AG04450 (cell line): ENCODE measurements around the gene SHISA4. TPM values are rescaled to one million over a fixed set of nuclear protein-coding genes. Genes with fewer than 3 reads are reported as not detected.
"Not testable (repeated sequence)": the region's sequence is repeated elsewhere in the genome, so short reads cannot be mapped to it uniquely, and the experiment has no call there.

Source experiments
- CTCF ChIA-PET: fragments of 300-600, 350-600 bp; formaldehyde crosslinking; extraction: SDS; loops from one replicate; lab custom pipeline; 2022; ENCODE audit warnings: antibody characterized with exemption, inconsistent platforms; lab: Charles Lee
- POLR2A ChIA-PET: fragments of 350-600 bp; formaldehyde crosslinking; extraction: SDS; loops from one replicate; lab custom pipeline; 2021; ENCODE audit warnings: antibody characterized with exemption, inconsistent platforms; lab: Yijun Ruan, JAX
- DNase-seq: peaks from one replicate; pipeline ENCODE4 v3.0.0-alpha.2; 2011; ENCODE audit warnings: low read depth, low spot score
- H3K27ac ChIP-seq: one replicate; pipeline ENCODE4 v1.5.1; 2012; ENCODE audit warnings: low read depth, low read length, control low read depth
- H3K27me3 ChIP-seq: one replicate; pipeline ENCODE4 v1.6.0; 2012; ENCODE audit warnings: low read length; ENCODE audit not compliant: control insufficient read depth, insufficient read depth
- H3K4me3 ChIP-seq: 2 replicates; pipeline ENCODE4 v1.5.1; 2011; ENCODE audit warnings: mild to moderate bottlenecking, low read depth, low read length, control low read depth
- H3K9me3 ChIP-seq: 2 replicates; pipeline ENCODE4 v1.5.1; 2012; ENCODE audit warnings: low read length; ENCODE audit not compliant: control insufficient read depth, insufficient read depth
- polyA plus RNA-seq: library from polyadenylated mRNA; depleted of rRNA; stranded (reverse); fragments of >200 nt; gene quantifications from 2 replicates; pipeline ENCODE4 v1.2.3, GENCODE V29; 2011
- TF ChIP-seq, protein P1 (sequence below): IDR thresholded peaks from 2 replicates; pipeline ENCODE4 v1.5.1; 2011; ENCODE audit warnings: low read depth, low read length, control low read depth, inconsistent platforms

The SHISA4 gene
- polyA plus RNA-seq, 1 experiment: 24.4 TPM

DNA sequence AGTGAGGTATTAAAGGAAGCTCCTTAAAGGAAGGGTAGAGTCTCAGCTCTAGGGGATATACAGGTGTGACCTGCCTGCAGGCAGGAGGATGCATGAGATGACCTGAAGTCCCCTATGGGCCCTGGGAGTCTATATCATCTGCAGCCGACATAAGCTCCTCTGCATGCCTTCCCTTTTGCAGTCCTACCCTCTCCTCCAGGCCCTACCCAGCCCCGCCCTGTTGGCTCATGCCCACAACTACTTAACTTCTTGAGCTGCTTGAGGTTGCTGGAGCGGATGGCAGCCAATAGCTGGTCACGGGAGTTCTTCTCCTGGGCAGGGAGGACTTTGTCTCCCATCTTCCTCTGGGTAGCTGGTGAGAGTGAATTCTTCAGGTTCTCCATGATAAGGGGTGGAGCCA is 10.3 kb downstream of the SHISA4 start:
- Histone ChIP-seq H3K27me3 (no peaks in the 10 kb centered on the region), H3K27ac (no peak overlapping the region), H3K9me3 (no peaks in the 10 kb centered on the region), H3K4me3 (no peak overlapping the region)
- DNase-seq: no peak
- TF ChIP-seq, protein P1, sequence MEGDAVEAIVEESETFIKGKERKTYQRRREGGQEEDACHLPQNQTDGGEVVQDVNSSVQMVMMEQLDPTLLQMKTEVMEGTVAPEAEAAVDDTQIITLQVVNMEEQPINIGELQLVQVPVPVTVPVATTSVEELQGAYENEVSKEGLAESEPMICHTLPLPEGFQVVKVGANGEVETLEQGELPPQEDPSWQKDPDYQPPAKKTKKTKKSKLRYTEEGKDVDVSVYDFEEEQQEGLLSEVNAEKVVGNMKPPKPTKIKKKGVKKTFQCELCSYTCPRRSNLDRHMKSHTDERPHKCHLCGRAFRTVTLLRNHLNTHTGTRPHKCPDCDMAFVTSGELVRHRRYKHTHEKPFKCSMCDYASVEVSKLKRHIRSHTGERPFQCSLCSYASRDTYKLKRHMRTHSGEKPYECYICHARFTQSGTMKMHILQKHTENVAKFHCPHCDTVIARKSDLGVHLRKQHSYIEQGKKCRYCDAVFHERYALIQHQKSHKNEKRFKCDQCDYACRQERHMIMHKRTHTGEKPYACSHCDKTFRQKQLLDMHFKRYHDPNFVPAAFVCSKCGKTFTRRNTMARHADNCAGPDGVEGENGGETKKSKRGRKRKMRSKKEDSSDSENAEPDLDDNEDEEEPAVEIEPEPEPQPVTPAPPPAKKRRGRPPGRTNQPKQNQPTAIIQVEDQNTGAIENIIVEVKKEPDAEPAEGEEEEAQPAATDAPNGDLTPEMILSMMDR: no peak
- ChIA-PET CTCF (interaction anchor here (0.6 to 9.3 kb wide), 3 partner anchors 45 to 376 kb away, joined by 4 to 225 read pairs (median 90); partner anchors contain the start of gene LMOD1), POLR2A (no interaction called here)

DNA sequence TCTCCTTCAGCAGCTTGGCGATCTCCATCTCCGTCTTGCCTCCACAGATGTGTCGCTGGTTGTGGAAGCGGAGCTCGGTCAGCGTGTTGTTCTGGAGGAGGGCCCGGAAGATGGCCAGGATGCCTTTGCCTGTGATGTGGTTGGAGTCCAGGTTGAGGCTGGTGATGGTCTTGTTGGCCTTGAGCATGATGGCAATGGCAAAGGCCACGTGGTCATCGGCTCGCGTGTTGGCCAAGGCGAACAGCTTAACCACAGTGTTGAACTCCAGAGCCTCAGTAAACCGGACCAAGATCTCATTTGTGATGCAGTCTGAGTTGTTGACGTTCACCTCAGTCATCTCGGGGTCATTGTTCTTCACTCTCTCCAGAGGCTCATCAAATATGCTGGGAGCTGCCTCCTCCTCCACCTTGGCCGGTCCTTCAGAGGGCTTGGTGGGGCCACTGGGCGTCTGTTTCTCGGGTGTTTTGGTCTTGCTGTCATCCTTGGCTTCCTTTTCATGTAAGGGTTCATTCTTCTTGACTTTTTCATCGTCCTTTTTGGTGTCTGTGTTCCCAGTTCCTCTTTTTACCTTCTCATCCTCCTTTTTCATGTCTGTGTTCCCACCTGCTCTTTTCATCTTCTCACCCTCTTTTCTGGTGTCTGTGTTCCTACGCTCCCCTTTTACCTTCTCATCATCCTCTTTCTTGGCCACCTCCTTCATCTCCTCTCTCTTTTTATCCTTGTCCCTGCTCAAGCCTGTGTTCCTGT is 11.2 kb downstream of the SHISA4 start:
- TF ChIP-seq, protein P1: no peak
- ChIA-PET POLR2A (no interaction called here), CTCF (interaction anchor here (0.6 to 9.3 kb wide), 4 partner anchors 44 to 376 kb away, joined by 4 to 225 read pairs (median 50); partner anchors contain the start of gene LMOD1)
- H3K9me3 ChIP-seq: no peaks in the 10 kb centered on the region
- DNase-seq: no peak
- no peak overlapping the region for H3K4me3 ChIP-seq
- no peaks in the 10 kb centered on the region for H3K27me3 ChIP-seq
- H3K27ac ChIP-seq: no peak overlapping the region

DNA sequence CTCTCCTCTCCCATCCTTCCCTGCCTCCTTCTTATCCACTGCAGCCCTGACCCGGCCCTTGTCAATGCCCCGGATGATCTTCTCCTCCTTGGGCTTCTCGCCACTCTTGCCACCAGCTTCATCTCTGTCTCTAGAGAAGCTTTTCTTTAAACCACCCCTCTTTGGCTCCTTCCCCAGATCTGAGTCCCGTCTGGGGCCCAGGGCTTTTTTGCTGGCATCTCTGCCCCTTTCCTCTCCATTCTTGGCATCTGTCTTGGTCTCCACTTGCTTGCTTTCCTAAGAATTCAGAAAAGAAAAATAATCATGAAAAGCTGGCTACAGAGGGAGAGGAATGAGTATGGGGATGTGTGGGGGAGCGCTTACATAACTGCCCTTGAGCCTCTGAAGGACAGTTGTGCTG is 11.8 kb downstream of the SHISA4 start:
- Histone ChIP-seq H3K9me3 (no peaks in the 10 kb centered on the region), H3K27me3 (no peaks in the 10 kb centered on the region), H3K4me3 (no peak overlapping the region), H3K27ac (no peak overlapping the region)
- POLR2A ChIA-PET: no interaction called here
- TF ChIP-seq, protein P1: no peak
- CTCF ChIA-PET: interaction anchor here (0.7 to 9.3 kb wide), 2 partner anchors 64 to 73 kb away, joined by 11 to 225 read pairs; no protein-coding TSS in a partner anchor
- DNase-seq: no peak

DNA sequence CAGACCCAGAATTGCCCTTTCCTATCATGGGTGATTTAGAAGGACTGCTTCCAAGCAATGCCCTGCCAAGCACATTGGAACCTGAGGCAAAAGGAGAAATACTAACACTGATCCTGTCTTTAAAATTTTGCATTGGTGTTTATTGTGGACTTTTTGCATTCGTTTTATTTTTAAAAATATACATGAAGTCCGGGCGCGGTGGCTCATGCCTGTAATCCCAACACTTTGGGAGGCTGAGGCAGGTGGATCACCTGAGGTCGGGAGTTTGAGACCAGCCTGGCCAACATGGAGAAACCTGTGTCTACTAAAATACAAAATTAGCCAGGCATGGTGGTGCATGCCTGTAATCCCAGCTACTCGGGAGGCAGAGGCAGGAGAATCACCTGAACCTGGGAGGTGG is 12.3 kb downstream of the SHISA4 start:
- H3K9me3 ChIP-seq, H3K27me3 ChIP-seq, H3K4me3 ChIP-seq, POLR2A ChIA-PET, DNase-seq, H3K27ac ChIP-seq: not testable (repeated sequence)
- CTCF ChIA-PET: interaction anchor here (9.3 kb wide), 1 partner anchor 72 kb away, joined by 225 read pairs; no protein-coding TSS in a partner anchor

DNA sequence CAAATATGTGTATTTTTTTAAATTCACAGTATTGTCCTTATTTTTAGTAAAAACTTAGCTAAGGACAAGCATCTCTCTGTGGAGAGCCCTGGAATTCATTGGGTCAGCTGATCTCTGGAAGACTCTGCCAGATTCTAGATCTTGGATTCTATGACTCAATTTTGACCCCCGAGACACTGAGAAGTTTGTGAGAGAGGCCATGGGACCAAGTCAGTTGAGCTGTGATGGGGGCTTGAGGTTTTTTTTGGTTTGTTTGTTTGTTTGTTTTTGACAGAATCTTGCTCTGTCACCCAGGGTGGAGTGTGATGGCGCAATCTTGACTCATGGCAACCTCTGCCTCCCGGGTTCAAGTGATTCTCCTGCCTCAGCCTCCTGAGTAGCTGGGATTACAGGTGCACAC is 13.5 kb downstream of the SHISA4 start:
- ChIA-PET POLR2A (interaction anchor here (0.6 kb wide), 1 partner anchor 60 kb away, joined by 4 read pairs; no protein-coding TSS in a partner anchor), CTCF (interaction anchor here (0.6 to 1.1 kb wide), 3 partner anchors 14 to 442 kb away, joined by 3 to 6 read pairs (median 4); no protein-coding TSS in a partner anchor)
- Histone ChIP-seq H3K9me3 (no peaks in the 10 kb centered on the region; the same call in 1 of the 2 replicates), H3K27ac (no peak overlapping the region), H3K27me3 (no peaks in the 10 kb centered on the region), H3K4me3 (no peak overlapping the region)
- no peak for DNase-seq
- TF ChIP-seq, protein P1: no peak
